ENCODE measurements around the gene TMEM109. TPM values are rescaled to one million over a fixed set of nuclear protein-coding genes. Genes with fewer than 3 reads are reported as not detected.

The TMEM109 gene
- total RNA-seq = 9.4 TPM

GRCh38 chr11:60913793-60914632 is at the start of gene TMEM109:
Gene TMEM109, plus strand, starts transcription at chr11:60914158. Its CDS starts 5,536 bp downstream, at chr11:60919694.
- FAIRE-seq = no peak
- DNase-seq (ENCODE audit: low spot score in 2 of 2) = peak; percentile 88 to 89

DNA sequence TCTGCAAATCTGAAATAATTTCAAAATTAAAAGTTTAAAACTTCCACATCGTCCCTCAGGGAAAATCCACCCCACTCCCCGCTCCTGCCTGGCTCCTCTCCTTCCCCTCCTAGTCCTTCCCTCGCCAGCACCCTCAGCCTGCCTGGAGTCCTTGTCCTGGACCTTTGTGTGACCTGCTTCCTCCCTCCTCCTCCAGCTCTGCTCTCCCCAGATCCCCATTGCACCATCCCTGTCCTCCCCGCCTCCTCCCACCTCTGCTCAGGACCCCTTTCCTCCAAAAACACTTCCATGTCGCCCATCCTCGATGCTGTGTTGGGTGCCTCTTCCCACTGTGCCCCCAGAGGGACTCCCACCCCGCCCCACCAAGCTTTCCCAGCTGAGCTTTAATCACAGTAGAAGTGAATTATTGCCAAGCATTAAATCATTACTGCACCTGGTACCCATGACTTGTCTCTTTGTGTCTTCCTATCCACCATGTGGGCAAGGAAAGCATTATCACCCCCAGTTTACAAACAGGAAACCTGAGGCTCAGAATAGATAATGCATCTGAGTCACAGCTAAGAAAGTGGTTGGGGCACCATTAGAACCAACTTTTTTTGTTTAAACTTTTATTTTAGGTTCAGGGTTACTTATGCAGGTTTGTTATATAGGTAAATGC is 49.0 kb upstream of the TMEM109 start:
- DNase-seq (ENCODE audit: low spot score in 2 of 2) (no peak), FAIRE-seq (no peak)

- no peak for FAIRE-seq
- no peak for DNase-seq (ENCODE audit: low spot score in 2 of 2)
Measured at GRCh38 chr11:60866911-60867870, 46.8 kb upstream of the TMEM109 start, which contains the start of gene ZP1. Gene ZP1, plus strand, starts transcription at chr11:60867542. Its CDS starts 20 bp downstream, at chr11:60867562.

GRCh38 chr11:60867871-60868681 is 45.9 kb upstream of the TMEM109 start:
- DNase-seq (ENCODE audit: low spot score in 2 of 2) (no peak), FAIRE-seq (no peak)

DNA sequence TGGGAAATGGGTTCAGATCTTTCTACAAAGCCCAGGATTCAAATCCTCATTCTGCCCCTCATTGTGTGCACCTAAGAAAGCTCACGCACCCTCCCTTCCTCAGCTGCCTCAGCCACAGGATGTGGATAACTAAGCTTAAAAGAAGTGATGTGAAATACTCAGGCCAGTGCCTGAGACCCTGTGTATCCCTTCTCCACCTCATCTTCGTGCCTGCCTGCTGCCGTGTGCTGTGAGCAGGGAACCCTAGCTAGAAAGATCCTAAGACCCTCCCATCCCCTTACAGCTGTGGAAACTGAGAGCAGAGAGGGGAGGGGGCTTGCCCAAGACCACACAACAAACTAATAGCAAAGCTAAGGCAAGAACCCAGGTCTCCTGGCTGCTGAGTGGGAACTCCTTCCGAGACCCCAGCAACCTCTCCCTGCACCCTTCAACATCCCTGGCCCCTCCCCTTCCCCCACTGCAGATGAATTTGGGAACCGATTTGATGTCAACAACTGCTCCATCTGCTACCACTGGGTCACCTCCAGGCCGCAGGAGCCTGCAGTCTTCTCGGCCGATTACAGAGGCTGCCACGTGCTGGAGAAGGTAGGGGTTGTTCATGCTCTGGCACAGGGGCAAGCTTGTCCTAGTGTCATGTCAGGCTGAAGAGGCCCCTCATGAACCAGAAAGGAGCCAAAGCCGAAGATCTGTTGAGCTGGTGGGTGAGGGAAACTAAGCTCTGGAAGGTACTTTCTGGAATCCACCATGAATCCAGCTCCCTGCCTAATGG is 45.1 kb upstream of the TMEM109 start:
- FAIRE-seq = no peak
- no peak for DNase-seq (ENCODE audit: low spot score in 2 of 2)

DNA sequence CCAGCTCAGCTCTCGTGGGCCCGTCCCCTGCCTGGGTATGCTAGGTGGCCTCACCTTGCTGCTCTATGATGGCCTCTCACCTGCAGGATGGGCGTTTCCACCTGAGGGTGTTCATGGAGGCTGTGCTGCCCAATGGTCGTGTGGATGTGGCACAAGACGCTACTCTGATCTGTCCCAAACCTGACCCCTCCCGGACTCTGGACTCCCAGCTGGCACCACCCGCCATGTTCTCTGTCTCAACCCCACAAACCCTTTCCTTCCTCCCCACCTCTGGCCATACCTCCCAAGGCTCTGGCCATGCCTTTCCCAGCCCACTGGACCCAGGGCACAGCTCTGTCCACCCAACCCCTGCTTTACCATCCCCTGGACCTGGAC is 44.5 kb upstream of the TMEM109 start:
- no peak for DNase-seq (ENCODE audit: low spot score in 2 of 2)
- FAIRE-seq = no peak

DNA sequence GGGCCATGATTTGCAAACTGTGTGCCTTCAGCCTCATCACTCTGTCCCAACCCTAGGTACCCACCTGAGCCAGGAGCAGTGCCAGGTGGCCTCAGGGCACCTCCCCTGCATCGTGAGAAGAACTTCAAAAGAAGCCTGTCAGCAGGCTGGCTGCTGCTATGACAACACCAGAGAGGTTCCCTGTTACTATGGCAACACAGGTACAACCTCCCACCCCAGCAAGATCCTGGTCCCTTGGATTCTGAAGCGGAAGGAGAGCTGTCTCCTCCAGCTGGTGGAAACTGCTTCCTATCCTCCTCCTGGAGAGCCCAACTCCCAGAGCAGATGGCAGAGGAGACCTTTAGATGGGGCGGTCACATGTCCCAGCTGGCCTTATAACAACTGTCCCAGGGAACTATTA is 43.7 kb upstream of the TMEM109 start:
- no peak for FAIRE-seq
- no peak for DNase-seq (ENCODE audit: low spot score in 2 of 2)

GRCh38 chr11:60870733-60871377 is 43.1 kb upstream of the TMEM109 start:
- no peak for DNase-seq (ENCODE audit: low spot score in 2 of 2)

DNA sequence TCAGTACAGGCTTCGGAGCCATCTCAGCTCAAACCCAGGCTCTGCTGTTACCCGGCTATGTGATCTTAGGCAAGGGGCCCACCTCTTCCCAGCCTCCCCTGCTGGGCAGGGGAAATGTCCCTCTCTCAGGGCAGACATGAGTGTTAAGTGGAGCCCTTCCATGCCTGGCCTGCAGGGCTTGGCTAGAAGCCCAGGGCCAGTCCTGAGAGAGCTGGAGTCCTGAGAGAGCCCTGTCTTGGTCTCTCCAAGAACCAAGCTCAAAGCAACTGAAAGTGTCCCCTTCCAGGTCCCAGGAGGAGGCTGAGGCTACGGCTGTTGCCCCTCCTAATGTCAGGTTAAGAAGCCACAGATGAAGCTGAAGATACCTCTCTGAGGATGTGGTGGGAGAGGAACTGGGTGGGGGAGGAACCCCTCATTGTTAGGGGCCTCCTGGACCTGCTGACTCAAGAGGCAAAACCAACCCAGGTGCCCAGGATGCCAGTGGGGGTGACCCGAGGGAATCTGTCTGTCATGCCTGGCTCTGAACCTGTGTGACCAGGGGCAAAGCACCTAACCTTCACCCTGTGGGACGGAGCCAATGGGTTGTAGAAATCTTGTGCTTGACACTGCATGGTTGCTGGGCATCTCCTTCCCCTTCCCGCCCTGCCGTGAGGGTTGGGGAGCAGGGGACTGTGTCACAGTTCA is 42.4 kb upstream of the TMEM109 start:
- FAIRE-seq (no peak), DNase-seq (ENCODE audit: low spot score in 2 of 2) (no peak)

More at GRCh38 chr11:60870733-60871377, 43.1 kb upstream of the TMEM109 start:
- FAIRE-seq = no peak

GRCh38 chr11:60872124-60872960 is 41.6 kb upstream of the TMEM109 start:
- DNase-seq (ENCODE audit: low spot score in 2 of 2) (no peak), FAIRE-seq (no peak)

GRCh38 chr11:60872961-60873524 is 40.9 kb upstream of the TMEM109 start:
- FAIRE-seq (no peak), DNase-seq (ENCODE audit: low spot score in 2 of 2) (no peak)

- DNase-seq (ENCODE audit: low spot score in 2 of 2) = no peak
- FAIRE-seq = no peak
Measured at GRCh38 chr11:60873533-60873932, 40.4 kb upstream of the TMEM109 start.

DNA sequence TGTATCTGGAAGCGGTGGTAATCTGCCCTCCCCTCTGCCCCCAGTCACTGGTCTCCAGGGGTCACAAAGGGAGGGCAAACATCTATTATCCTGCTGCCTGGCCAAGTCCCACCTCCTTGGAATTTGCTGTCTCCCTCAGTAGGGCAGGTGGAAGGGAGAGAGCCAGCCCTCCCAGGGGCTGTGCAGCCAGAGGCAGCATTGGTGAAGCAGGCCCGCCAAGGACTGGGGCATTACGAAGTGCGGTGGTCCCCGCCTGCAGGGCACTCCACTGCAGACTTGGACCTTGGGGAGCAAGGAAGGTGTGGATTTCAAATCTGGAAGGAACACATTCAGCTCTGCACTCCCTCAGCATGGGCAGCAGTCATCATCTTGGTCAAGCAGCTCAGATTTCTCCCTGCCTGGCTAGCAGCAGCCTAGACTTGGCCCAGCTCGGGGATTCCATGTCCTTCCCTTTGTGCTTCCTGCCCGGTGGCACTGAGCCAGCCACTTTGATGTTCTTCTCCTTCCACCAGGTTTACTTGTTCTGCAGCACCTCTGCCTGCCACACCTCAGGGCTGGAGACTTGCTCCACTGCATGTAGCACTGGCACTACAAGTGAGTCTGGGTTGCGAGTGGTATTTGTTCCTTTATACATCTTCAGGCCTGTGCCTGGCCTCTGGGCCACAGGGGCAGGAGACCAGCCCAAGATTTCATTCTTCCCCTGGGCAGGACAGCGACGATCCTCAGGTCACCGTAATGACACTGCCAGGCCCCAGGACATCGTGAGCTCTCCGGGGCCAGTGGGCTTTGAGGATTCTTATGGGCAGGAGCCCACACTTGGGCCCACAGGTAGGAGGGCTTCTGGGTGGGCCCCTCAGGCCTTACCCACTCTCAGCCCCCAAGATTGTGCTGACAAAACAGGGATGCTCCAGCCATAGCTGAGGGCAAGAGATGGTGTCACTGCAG is 39.3 kb upstream of the TMEM109 start:
- DNase-seq (ENCODE audit: low spot score in 2 of 2) (no peak), FAIRE-seq (no peak)

DNA sequence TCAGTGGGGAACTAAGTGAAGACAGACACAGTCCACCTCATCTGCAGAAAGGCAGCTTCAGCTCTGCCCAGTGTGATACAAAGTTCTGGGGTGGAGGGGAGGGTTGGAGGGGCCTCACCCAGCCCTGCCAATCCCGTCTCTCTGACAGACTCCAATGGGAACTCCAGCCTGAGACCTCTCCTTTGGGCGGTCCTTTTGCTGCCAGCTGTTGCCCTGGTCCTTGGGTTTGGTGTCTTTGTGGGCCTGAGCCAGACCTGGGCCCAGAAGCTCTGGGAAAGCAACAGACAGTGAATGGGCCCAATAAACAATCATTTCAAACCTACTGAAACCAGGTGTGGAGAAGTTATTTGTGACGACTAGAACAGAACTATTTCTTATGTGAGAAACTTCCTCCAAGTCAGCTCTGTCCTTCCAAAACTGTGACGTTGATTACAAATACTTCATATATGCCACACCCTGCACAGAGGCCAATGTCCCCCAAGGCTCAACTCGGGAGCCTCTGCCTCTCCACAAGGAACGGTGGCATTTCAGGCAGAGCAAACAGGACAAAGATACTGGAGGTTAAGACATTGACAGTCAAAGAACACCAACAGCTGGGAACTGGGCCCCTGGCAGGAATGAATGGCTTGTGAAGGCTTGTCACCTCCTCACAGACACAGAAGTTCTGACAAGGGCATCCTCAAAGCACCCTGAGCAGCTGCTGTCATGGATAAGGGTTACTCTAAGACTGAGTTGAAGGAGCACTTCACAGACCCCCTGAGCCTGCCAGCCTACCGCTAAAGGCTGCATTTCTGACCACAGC is 38.4 kb upstream of the TMEM109 start:
- FAIRE-seq (no peak), DNase-seq (ENCODE audit: low spot score in 2 of 2) (no peak)

GRCh38 chr11:60876168-60876485 is 37.8 kb upstream of the TMEM109 start:
- FAIRE-seq (no peak), DNase-seq (ENCODE audit: low spot score in 2 of 2) (no peak)
